GM10266 (cell line): ENCODE measurements around the gene SLC12A8.

Experiments used
- DNase-seq: peaks from one replicate; pipeline ENCODE4 v3.0.0; 2012; ENCODE audit errors: extremely low spot score
- CTCF ChIP-seq: IDR thresholded peaks from 2 replicates; pipeline ENCODE4 v1.5.1; 2012; ENCODE audit warnings: mild to moderate bottlenecking, low read depth; ENCODE audit not compliant: control insufficient read depth, insufficient read depth; ENCODE audit errors: missing control alignments

SLC12A8 gene

GRCh38 chr3:125148016-125148812, 64.3 kb downstream of the SLC12A8 start:
- no peak for DNase-seq
- TF ChIP-seq CTCF = no peak

GRCh38 chr3:125147491-125147820, 65.1 kb downstream of the SLC12A8 start:
- TF ChIP-seq CTCF = no peak
- DNase-seq = no peak

GRCh38 chr3:125146626-125147490, 65.7 kb downstream of the SLC12A8 start:
- no peak for TF ChIP-seq CTCF
- DNase-seq = no peak

GRCh38 chr3:125145751-125146475, 66.6 kb downstream of the SLC12A8 start:
- TF ChIP-seq CTCF = no peak
- no peak for DNase-seq

- no peak for DNase-seq
- no peak for TF ChIP-seq CTCF
Measured at GRCh38 chr3:125144653-125145314, 67.8 kb downstream of the SLC12A8 start.

- no peak for TF ChIP-seq CTCF
- no peak for DNase-seq
Measured at GRCh38 chr3:125143982-125144652, 68.4 kb downstream of the SLC12A8 start.
